ENCODE measurements around the gene EML4. TPM values are rescaled to one million over a fixed set of nuclear protein-coding genes. Genes with fewer than 3 reads are reported as not detected.

EML4 gene
- total and polyA plus RNA-seq, 2 of the 13 experiments (the other 11 are each of a cell fraction or from before 2014, with no cell fraction given) = 243 to 476 TPM

- TF ChIP-seq SUZ12 (IDR thresholded peaks at IDR 0.05; ENCODE audit: low read depth, low read length) (no peak), TRIM24 (CRISPR knock-in tag; IDR thresholded peaks at IDR 0.05) (no peak), ZNF317 (CRISPR knock-in tag; IDR thresholded peaks at IDR 0.05) (peak; percentile 56; the same call in 1 of the 2 replicates), MXD3 (CRISPR knock-in tag; IDR thresholded peaks at IDR 0.05) (0 out of 2 replicates have a peak, but pooled peaks have one; percentile 35), GPBP1L1 (CRISPR knock-in tag; IDR thresholded peaks at IDR 0.05) (no peak), EZH2 (conservative IDR thresholded peaks at IDR 0.05; ENCODE audit: low read depth, low read length) (no peak), CTCF (CRISPR knock-in tag; IDR thresholded peaks at IDR 0.05) (no peak), ZNF678 (CRISPR knock-in tag; IDR thresholded peaks at IDR 0.05) (no peak), GATAD1 (CRISPR knock-in tag; IDR thresholded peaks at IDR 0.05) (no peak), ZNF280D (CRISPR knock-in tag; IDR thresholded peaks at IDR 0.05) (no peak), MXD4 (CRISPR knock-in tag; IDR thresholded peaks at IDR 0.05) (0 out of 2 replicates have a peak, but pooled peaks have one; percentile 39), ZNF703 (CRISPR knock-in tag; IDR thresholded peaks at IDR 0.05; ENCODE audit: borderline replicate concordance) (no peak), ZNF230 (CRISPR knock-in tag; IDR thresholded peaks at IDR 0.05) (no peak), ZNF282 (IDR thresholded peaks at IDR 0.05; ENCODE audit: partially characterized antibody) (no peak), ZNF713 (CRISPR knock-in tag; IDR thresholded peaks at IDR 0.05) (0 out of 2 replicates have a peak, but pooled peaks have one; percentile 58), ATF7 (IDR thresholded peaks at IDR 0.05) (no peak), ATF7 (CRISPR knock-in tag; IDR thresholded peaks at IDR 0.05) (peak; percentile 68), ZNF253 (CRISPR knock-in tag; IDR thresholded peaks at IDR 0.05; ENCODE audit: borderline replicate concordance) (no peak), CBX2 (IDR thresholded peaks at IDR 0.05; ENCODE audit: low read depth, low read length) (no peak), CBX2 (CRISPR knock-in tag; IDR thresholded peaks at IDR 0.05; ENCODE audit: low read depth) (no peak), RBM39 (IDR thresholded peaks at IDR 0.05; ENCODE audit: low read depth, low read length, poor library complexity, severe bottlenecking) (no peak), ZNF275 (CRISPR knock-in tag; IDR thresholded peaks at IDR 0.05; ENCODE audit: borderline replicate concordance) (no peak)
Measured at GRCh38 chr2:42141687-42142546, 27.2 kb upstream of the EML4 start (continued).

All from HepG2 (cell line).